IPS-NIHi7 (cell line): Measurements from ENCODE around the gene HLCS.

Source experiments
- DNase-seq: peaks from one replicate; pipeline ENCODE4 v3.0.0; 2012; ENCODE audit warnings: mixed read lengths; ENCODE audit errors: extremely low spot score

HLCS gene

DNA sequence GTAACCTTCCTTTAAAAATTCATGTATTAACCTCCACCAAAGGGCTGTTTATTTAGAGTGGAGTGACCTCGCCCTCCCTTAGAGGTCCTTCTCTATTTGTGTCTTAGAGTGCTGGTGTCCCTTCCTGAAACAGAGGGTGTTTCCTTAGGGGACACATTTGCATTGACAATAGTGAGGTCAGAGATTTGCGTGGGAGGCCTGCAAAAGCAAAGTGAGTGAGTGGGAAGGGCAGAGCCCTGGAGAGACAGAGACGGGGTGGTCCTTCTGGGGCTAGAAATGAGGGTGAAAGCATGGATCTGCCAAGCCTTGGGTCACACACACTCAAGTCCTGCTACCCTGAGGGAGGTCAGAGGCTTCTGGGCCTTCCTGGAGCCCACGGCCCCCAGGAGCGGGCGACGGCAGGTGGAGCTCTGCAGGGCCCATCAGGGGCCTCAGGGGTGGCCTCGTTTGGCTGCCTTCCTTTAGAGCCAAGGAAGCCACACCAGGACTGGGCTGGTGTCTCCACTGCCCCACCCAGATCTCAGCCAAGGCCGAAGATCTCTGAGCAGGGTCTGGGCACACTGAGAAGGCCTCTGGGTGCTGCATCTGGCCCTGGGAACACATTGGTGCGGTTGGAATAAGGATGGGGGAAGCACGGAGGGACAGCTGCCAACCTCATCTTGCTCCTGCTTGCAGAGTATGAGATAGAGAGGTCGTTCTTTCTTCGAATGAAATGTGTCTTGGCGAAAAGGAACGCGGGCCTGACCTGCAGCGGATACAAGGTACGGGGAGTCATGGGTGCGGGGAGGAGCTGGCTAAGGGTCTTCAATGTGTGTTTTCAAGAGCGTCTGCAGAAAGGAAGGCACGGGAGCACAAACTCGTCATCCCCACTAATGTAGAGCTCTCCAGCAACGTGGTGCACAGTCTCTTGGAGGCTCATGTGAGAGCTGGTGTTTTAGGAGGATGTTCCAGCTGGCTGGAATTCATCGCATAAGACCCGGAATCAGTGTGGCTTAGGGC, 243.8 kb downstream of the HLCS start:
- no peak for DNase-seq

DNA sequence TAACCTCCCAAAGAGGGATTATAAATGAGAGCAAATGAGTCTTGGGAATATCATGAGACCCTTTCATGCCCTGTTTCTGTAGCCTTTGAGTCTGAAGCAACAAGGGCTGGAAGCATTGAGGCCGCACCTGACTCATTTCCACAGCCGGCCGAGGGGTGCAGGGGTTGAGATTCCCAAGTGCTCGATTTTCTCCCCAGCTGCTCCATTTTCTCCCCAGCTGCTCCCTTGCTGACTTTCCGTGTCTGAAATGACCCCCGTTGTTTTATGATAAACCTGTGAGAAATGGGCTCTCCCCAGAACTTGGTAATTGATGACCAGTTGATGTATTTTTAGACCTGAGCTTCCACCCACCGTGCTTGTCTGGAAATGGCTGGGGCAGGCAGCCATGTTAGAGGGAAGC, 244.7 kb downstream of the HLCS start:
- no peak for DNase-seq

DNA sequence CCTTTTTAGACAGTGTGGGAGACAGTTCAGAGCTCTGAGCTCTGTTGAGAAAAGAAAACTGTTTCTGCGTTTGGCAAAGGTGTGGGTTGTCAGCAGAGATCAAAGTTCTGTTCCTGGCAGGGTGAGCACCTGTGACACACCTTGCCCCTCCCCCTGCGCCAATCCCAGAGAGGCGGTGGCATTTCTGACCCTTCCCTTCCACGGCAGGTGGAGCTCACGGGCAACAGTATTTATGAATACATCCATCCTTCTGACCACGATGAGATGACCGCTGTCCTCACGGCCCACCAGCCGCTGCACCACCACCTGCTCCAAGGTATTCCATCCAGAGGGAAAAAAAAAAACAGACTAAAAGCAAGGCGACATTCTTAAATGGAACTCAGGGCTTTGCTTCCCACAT, 246.9 kb downstream of the HLCS start:
- DNase-seq = no peak

DNA sequence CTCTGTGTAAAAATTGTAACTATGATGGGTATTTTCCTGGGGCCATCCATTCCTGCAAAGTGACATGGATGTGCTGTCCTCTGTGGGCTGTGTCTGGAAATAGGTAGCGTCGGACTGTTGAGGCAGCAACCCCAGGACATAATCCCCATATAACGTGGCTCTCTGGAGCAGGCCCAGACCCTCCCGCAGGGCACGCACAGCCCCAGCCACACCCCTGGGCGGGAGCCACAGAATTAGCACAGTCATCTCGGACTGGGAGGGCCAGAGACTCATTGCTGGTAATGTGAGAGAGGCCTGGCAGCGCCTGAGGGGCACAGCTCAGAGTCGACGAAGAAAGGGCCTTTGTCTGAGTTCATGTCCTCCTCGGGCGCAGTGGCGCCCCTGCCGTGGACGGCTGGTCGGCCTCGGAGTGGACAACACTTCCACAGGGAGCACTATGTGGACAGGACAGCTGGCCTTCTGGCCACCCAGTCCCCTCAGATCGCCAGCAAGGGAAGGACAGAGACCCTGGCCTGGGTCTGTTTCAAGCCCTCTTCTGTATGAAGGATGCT, 247.4 kb downstream of the HLCS start:
- no peak for DNase-seq

DNA sequence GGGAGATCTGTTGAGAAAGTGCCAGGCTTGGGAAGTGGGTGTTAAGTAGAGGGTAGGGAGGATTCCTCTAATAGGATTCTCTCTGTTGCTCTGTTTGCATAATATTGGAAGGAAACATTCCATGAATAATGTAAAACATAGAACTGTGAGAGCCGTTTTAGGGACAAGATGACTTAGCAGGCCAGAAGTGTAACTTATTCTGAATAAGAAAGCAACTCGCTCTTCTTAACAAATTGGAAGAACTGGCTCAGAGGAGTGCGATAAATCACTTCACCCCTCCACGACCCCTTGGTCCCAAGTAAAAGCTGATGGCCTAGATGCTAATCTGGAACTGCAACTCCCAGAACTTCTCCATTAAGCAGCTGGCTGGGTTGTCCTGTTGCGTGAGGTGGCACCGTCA, 248.5 kb downstream of the HLCS start:
- no peak for DNase-seq

DNA sequence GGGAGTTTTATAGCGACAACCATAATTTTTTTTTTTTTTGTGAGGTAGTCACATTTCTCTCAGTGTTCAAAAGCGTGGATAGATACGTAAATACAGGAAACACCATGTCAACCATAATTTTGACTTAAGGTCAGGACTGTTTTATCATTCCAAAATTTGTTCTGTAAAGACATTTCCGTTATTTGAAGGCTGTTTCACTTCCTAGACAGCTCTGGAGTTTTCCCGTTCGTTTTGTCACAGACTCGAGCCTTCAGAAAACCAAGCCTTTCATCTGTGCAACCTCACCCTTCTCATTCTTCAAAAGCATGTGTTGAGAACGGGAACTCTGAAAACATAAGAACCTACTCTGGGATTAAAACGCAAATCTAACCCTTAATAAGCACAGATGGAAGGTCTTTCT, 249.6 kb downstream of the HLCS start:
- DNase-seq = no peak

DNA sequence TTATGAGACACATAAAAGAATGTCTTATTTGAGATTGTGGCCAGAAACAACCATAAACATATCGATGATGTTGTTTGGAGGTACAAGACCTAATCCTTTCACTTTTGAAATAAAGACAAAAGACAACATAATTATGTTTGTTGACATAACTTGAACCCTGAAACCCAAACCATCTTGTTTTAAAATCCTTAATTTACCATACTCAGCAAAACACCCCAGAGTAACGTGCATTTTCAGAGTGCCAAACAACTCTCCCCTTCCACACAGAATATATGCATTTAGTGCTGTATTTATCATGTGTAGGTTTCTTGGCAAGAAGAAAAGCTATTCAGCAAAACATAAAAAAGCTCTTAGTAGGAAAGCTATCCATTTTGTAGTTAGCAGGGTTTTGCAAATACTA, 250.1 kb downstream of the HLCS start:
- DNase-seq = no peak

DNA sequence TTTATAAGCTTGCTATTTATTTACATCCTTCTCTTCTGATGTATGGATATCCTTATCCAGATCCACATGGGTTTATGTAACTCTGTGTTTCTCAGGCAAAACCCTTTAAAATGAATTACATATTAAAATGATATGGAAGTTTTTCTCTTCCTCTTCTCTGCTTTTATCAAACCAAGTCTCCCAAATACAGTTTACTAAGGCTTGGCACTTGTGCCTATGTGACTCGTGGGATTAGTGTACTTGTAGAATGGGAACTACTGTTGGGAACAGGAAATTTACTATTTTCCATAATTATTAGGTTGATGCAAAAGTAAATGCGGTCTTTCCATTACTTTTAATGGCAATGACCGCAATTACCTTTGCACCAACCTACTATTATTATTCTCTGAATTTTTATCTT, 252.7 kb downstream of the HLCS start:
- no peak for DNase-seq

DNA sequence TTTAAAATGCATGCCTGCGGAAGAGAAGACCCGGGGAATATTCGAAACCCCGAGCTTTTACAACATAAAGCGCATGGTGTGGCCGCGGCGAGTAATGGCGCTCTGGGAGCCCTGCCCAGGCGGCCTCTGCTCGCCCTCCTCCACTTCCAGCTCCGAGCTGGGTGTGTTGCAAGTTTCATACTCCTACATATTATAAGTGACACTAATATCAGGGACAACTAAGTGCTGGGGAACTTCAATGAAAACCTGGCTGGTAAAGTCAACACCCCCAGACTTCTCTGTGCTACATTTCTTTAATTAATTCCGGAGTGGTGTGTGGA, 255.8 kb downstream of the HLCS start:
- DNase-seq = no peak

DNA sequence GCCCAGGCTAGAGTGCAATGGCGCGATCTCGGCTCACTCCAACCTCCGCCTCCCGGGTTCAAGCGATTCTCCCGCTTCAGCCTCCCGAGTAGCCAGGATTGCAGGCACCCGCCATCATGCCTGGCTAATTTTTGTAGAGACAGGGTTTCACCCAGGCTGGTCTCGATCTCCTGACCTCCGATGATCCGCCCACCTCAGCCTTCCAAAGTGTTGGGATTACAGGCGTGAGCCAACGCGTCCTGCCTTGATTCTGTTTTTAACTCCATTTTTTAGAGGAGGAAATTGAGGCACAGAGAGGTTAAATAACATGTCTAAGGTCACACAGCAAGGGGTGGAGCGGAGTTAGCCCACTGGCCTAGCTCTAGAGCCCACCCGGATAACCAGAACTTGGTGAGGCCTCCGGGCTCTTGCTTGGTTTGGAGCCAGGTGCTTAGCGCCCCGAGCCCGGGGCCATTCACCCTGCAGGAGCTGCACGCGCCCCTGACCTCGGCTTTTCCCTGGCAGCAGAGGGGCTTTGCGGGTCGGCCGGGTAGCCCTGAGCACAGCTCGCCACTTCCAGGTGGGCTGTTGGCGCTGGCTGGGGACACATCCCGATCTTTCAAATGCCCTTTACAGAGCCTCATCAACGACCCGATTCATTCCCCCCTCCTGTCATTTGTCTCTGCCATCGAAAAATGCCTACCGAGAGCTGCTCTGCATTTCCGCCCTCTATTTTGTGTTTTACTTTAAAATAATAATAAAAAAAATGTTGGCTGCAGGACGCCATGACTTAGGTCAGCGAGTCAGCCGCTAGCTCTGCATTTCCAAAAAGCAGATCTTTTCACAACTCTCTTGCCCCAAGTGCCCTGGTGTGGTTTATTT, 256.4 kb downstream of the HLCS start:
- DNase-seq = no peak

DNA sequence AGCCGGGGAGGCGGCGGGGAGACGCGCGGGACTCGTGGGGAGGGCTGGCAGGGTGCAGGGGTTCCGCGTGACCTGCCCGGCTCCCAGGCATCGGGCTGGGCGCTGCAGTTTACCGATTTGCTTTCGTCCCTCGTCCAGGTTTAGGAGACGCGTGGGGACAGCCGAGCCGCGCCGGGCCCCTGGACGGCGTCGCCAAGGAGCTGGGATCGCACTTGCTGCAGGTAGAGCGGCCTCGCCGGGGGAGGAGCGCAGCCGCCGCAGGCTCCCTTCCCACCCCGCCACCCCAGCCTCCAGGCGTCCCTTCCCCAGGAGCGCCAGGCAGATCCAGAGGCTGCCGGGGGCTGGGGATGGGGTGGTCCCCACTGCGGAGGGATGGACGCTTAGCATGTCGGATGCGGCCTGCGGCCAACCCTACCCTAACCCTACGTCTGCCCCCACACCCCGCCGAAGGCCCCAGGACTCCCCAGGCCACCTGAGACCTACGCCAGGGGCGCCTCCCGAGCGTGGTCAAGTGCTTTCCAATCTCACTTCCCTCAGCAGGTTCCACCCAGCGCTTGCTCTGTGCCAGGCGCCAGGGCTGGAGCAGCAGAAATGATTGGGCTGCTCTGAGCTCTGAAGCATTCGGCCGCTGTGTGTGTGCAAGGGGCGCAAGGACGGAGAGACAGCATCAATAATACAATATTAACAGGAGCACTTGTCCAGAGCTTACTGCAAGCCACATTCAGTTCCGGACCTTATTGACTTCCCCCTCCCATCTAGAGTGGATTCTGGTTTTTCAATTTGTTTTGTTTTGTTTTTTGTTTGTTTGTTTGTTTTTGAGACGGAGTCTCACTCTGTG, 257.2 kb downstream of the HLCS start:
- DNase-seq = no peak

DNA sequence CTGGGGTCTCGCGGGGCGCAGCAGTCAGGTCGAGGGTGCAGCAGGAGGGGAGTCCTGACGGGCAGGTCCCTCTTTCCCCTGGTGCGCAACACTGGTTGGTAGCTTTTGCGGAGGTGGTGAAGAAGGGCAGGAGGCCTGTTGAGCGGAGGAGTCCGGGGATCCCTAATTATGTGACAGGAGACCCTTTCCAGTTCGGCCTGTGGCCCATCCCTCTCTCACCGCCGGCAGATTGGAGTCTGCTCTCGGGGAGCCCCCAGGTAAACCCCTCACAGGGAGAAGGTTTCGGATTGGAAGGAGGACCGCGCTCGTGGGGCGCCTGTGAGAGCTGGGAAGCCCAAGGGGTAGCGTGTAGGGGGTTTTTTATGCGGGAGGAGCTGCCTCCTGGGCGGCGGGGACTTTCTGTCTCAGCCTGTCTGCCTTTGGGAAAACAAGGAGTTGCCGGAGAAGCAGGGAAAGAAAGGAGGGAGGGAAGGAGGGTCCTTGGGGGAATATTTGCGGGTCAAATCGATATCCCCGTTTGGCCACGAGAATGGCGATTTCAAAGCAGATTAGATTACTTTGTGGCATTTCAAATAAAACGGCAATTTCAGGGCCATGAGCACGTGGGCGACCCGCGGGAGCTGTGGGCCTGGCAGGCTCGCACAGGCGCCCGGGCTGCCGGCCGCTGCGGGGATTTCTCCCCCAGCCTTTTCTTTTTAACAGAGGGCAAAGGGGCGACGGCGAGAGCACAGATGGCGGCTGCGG, 258.0 kb downstream of the HLCS start:
- DNase-seq = no peak

DNA sequence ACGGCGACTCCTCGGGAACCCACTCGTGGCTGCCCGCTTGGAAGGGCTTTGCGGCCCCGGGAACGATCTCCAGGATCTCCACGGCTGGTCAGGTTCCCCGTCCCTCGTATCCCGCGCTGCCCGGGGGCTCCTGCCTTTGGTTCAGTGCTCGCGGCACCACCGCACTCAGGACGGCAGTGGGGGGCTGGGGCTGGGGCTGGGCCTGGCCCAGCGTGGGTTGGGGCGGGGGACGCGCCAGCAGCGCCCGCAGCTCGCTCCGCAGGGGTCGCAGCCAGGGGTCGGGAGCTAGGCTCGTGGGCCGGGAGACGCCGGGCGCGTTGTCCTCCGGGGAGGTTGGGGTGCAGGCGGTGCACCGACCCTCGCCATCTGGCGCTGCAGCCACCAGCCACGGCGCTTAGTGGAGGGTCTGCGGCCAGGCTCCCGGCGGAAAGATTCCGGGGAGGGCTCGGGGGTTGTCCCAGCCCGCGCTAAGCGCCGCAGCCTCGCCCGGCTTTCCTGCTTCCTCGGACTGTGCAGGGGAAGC, 258.6 kb downstream of the HLCS start:
- no peak for DNase-seq

DNA sequence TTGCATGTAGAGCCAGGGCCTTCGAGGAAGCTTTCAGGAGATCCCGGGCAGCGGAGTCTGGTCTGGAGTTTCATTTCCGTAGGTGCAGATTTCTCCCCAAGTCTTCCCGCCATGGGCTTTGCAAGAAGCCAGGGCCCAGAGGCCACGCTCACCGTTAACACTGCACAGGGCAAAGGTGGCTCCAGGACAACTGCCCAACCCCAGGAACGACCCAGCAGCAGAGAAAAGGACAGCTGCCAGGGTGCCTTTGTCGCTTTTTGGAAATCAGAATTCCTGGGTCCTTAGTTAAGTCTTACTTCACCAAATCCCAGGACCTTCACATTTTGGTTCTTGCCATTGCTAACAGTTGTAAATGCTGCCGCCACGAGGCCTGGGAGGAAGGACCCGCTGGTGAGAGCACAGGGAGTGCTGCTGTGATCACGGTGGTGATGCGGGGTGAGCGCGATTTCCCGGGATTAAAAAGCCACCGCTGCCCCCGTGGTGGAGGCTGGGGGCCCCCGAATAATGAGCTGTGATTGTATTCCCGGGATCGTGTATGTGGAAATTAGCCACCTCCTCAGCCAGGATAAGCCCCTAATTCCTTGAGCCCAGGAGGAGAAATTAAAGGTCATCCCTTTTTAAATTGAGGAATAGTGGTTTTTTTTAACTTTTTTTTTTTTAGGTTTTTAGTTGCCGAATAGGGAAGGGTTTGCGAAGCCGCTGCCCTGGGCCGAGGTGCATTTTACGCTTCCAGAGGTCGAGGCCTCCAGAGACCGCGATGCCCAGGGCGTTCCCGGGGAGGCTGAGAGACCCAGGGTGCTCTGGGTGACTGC, 259.3 kb downstream of the HLCS start:
- DNase-seq = no peak

DNA sequence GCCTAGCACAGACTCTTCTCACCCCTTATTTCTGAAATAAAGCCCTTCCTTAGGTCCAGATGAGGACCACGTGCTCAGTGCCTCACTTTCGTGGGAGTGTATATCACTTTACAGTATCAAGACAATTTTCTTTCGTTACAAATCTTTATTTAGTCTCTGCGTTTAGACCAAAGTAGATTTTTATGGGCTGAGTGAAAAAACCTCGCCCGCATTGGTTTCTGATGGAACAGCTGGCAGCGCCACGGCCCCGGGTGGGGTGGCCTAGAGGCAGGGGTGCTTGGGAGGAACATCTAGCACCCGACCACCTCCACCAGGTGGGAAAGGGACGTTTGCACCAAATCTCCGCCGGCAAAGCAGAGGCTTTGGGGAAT, 260.0 kb downstream of the HLCS start:
- no peak for DNase-seq

DNA sequence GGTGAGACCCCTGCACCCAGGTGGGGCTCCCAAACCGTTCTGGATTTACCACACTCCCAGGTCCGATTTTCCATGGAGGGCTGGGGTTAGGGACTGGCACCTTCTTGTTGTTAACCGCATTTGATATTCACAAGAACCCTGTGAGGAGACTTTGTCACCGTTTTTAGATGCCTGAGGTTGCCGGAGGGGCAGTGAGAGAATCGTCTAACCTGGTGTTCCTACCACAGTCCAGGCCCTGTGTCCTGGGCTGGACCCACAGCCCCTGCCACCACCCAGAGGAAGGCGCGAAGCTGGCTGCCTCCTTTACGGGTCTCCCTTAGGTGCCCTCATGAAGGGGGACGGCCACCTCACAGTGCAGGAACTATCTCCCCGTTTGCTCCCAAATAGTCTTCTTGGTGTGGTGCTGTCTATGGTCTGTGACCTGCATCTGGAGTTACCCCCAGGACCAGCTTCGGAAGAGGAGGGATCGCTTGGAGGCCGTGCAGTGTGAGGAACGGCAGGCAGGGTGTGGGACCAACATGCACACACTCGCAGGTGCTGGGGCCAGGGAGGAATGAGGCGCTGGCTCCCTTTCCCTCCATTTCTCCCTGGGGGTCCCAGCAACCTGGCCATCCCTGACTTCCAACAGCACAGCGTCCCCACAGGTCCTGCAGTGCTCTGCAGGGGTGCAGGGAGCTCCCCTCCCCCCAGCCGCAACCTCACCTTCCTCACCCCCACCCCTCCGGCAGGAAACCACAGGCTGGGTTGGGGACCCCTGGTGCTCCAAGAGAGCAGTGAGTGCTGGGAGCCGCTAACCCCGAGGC, 260.6 kb downstream of the HLCS start:
- no peak for DNase-seq

DNA sequence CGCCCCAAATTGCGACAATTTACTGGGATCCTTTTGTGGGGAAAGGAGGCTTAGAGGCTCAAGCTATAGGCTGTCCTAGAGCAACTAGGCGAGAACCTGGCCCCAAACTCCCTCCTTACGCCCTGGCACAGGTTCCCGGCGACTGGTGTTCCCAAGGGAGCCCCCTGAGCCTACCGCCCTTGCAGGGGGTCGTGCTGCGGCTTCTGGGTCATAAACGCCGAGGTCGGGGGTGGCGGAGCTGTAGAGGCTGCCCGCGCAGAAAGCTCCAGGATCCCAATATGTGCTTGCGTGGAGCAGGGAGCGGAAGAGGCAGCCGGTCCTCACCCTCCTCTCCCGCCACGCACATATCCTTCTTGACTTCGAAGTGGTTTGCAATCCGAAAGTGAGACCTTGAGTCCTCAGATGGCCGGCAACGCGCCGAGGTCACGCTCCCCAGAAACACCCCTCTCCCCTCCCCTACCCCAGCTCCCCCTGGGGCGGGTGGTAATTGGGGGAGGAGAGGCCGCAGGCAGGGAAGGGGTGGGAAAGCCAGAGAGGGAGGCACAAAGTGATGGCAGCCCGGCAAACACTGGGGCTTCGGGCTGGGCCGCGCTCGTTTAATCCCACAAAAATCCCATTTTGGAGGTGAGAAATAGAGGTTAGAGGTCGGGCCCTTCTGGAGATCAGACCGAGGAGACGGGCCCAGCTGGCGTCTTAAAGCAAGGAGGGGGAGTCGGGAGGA, 261.4 kb downstream of the HLCS start:
- no peak for DNase-seq

DNA sequence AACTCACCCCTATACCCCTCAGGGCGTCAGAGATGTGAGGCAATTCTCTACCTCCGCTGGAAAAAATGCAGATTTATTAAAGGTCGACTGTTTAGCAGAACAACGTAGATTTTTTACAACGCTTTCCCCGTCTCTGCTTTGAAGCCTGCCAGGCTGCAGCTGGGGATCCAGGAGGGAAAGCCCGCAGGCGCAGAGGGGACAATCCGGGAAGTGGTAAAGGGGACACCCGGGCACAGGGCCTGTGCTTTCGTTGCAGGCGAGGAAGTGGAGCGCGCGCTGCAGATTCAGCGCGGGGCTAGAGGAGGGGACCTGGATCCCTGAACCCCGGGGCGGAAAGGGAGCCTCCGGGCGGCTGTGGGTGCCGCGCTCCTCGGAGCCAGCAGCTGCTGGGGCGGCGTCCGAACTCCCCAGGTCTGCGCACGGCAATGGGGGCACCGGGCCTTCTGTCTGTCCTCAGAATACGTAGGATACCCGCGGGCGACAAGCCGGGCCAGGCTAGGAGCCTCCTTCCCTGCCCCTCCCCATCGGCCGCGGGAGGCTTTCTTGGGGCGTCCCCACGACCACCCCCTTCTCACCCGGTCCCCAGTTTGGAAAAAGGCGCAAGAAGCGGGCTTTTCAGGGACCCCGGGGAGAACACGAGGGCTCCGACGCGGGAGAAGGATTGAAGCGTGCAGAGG, 262.1 kb downstream of the HLCS start:
- DNase-seq = no peak
